HG03039 (cell line): ENCODE measurements around the gene TRIP12.
A peak's percentile ranks its signal among the peaks of the same experiment; 100 is the strongest.
"Not testable (repeated sequence)": the region's sequence is repeated elsewhere in the genome, so short reads cannot be mapped to it uniquely, and the experiment has no call there.

Source experiments
- ATAC-seq: cut with Tn5 transposase; IDR thresholded peaks from one replicate; pipeline ENCODE4 v1.9.1; 2021; ENCODE audit warnings: mild to moderate bottlenecking, moderate library complexity; ENCODE audit not compliant: unreplicated experiment

TRIP12 gene

GRCh38 chr2:229725716-229726574 lies 195.9 kb downstream of the TRIP12 start:
- ATAC-seq = no peak

- not testable (repeated sequence) for ATAC-seq
Measured at GRCh38 chr2:229723192-229723591, 198.6 kb downstream of the TRIP12 start.

DNA sequence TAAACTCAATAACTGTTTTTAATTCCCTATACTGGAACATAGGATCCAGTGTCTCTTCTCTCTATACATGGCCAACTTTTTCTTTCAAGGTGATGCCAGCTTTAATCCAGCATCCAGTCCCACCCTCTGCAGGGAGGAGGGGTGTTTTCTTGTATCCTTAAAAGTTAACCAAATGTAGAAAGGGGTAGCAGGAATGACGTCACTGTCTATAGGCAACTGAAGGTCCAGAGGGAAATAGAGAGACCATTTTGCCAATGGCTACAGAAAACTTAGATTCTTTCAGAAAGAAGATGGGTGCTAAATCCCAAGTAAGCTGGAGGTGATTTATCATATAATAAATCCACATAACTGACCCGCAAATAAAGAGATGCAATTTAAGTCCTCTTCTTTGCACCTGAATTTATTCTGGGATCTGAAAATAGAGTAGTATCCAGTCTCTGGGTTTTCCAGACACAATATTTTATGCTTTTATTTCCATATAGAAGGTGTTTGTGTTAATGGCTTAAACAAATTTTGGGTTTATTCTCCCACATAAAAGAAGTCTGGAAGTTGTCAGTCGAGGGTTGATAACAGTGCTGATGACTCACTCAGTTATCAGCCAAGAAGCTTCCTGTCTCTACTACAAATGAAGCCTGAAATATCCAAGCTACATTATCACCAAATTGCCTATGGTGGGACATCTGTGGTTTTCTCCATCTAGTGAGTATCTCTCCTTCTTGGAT lies 201.7 kb downstream of the TRIP12 start:
- ATAC-seq = no peak

DNA sequence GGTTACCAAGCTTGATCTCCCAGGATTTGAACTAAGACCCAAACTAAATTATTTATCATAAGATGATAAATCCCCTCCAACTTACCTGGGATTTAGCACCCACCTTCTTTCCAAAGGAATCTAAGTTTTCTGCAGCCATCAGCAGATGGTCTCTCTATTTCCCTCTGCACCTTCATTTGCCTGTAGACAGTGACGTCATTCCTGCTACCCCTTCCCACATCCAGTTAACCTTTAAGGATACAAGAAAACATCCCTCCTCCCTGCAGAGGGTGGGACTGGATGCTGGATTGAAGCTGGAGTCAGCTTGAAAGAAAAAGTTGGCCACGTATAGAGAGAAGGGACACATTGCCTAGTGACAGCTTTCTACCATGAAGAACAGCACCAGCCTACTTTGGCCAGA lies 203.8 kb downstream of the TRIP12 start:
- ATAC-seq = no peak

GRCh38 chr2:229715895-229716507 lies 205.8 kb downstream of the TRIP12 start:
- no peak for ATAC-seq

- ATAC-seq = peak; percentile 26
Measured at GRCh38 chr2:229714736-229715541, 206.9 kb downstream of the TRIP12 start.

- peak; percentile 70 for ATAC-seq
Measured at GRCh38 chr2:229714080-229714735, 207.6 kb downstream of the TRIP12 start, which contains the start of gene DNER. Gene DNER, minus strand, starts transcription at chr2:229714555. Its CDS starts 132 bp downstream, at chr2:229714423.
